D721Med (cell line): ENCODE measurements around the gene FABP1.

ENCODE experiments used
- DNase-seq: peaks from one replicate; pipeline ENCODE4 v3.0.0; 2011; ENCODE audit warnings: low spot score; ENCODE audit not compliant: insufficient read length
- FAIRE-seq: peaks from 2 replicates; lab custom pipeline; 2011; peaks lifted over from hg19 to GRCh38; lab: Jason Lieb, UNC
- TF ChIP-seq, protein P1 (sequence below): IDR thresholded peaks from 2 replicates; pipeline ENCODE4 v1.5.1; 2012; ENCODE audit warnings: mild to moderate bottlenecking, control low read depth; ENCODE audit not compliant: insufficient read depth; ENCODE audit errors: missing control alignments

Gene FABP1

GRCh38 chr2:88123164-88123974, 4.5 kb downstream of the FABP1 start:
- DNase-seq: no peak
- TF ChIP-seq, protein P1, sequence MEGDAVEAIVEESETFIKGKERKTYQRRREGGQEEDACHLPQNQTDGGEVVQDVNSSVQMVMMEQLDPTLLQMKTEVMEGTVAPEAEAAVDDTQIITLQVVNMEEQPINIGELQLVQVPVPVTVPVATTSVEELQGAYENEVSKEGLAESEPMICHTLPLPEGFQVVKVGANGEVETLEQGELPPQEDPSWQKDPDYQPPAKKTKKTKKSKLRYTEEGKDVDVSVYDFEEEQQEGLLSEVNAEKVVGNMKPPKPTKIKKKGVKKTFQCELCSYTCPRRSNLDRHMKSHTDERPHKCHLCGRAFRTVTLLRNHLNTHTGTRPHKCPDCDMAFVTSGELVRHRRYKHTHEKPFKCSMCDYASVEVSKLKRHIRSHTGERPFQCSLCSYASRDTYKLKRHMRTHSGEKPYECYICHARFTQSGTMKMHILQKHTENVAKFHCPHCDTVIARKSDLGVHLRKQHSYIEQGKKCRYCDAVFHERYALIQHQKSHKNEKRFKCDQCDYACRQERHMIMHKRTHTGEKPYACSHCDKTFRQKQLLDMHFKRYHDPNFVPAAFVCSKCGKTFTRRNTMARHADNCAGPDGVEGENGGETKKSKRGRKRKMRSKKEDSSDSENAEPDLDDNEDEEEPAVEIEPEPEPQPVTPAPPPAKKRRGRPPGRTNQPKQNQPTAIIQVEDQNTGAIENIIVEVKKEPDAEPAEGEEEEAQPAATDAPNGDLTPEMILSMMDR: no peak
- no peak for FAIRE-seq

DNA sequence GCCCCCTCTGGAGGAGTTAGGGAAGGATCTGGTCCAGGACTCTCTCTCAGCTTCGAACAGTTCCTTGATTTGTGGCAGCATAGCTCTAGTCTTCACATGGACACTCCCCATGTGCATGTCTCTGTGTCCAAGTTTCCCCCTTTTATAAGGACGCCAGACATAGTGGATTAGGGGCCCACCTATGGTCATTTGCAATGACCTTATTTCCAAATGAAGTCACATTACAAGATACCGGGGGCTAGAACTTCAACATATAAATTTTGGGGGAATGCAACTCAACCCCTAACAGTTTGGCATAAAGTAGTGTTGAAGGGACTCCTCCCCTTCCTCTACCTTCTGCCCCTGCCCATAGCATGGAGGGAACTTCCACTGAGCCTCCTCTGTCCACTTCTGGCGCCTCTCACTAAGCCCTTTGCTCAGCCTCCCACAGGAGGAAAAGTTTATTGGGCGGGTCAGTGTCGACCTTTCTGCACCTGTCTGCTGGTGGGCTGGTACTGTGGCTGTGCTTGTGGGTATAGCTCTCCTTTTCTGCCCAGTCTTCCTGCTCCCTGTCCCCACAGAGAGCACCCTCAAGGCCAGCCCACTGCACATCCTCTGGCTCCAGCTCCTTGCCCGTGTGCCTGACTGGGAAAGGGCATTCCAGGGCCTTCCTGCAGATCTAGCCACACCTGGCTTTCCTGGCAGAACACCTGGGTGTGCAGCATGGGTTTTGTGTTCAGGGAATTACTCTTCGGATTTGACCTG, 5.5 kb downstream of the FABP1 start:
- TF ChIP-seq, protein P1: no peak
- no peak for DNase-seq
- no peak for FAIRE-seq

DNA sequence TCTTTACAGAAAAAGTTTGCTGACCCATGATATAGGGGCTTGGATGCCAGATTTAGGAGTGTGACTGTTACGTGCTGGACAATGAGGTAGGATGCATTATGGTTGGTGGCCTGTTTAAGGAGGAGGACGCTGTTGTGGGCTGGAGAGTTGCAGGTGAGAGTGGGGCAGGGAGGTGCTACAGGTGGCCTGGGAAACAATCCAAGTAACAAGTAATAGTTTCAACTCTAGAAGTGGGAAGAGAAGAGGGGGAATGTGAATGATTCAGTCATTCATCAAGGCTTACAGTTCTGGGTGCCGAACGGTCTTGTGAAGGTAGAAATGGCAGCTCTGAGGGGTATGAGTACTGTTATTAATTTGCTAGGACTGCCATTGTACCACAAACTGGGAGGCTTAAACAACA, 6.2 kb downstream of the FABP1 start:
- TF ChIP-seq, protein P1: no peak
- DNase-seq: no peak
- FAIRE-seq: no peak

DNA sequence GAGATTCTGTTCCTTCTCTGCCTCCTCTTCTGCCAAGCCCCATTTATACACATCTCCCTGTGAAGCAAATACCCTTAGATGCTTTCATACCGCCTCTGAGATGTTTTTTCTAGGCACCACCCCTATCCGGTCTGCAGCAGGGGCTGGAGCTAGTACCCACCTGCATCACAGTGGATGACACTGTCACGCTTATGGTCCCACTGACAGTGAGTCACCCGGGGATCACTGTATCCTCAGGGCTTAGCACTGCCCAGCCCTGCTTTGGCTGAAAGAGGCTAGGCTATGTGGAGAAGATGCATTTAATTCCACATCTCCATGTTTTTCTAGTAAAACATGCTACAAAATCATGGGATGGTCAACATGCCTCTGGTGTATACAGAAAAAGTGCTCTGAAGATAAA, 9.9 kb downstream of the FABP1 start:
- TF ChIP-seq, protein P1: no peak
- FAIRE-seq (no peak), DNase-seq (no peak)

- DNase-seq: no peak
- FAIRE-seq: no peak
- TF ChIP-seq, protein P1: no peak
These were observed 11.0 kb downstream of the FABP1 start for GRCh38 chr2:88116669-88117432.

GRCh38 chr2:88115825-88116518, 11.9 kb downstream of the FABP1 start:
- TF ChIP-seq, protein P1: no peak
- DNase-seq (no peak), FAIRE-seq (no peak)
